ENCODE measurements around the gene ELMO1.

DNA sequence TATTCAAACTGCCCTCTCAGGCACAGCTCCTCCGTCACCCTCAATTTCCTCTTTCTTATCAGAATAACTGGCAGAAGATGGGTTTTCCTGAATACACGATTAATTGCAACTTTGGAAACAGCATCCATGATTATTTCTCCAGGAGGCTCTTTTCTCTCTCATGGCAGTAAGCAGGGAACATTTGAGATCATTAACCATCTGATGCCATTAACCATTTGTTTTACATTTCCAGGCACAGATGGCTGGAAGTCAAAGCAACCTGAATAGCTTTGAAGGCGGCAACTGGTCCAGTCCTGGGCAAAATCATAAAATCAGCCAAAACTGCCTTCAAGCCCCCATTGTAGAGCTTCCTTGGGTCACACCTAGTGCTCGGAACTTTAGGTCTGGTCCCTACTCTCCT is 434.9 kb downstream of the ELMO1 start:
- TF ChIP-seq POLR2A (IDR thresholded peaks at IDR 0.05; ENCODE audit: low read depth, low read length): no peak
- TF ChIP-seq POLR2AphosphoS5 (IDR thresholded peaks at IDR 0.05; ENCODE audit: low read depth, low read length): no peak

Measured in GM12892 (cell line).